ENCODE results near the gene CSGALNACT2. TPM values are rescaled to one million over a fixed set of nuclear protein-coding genes. Genes with fewer than 3 reads are reported as not detected.
A peak's percentile ranks its signal among the peaks of the same experiment; 100 is the strongest.
"Not testable (repeated sequence)": the region's sequence is repeated elsewhere in the genome, so short reads cannot be mapped to it uniquely, and the experiment has no call there.

CSGALNACT2 gene, protein sequence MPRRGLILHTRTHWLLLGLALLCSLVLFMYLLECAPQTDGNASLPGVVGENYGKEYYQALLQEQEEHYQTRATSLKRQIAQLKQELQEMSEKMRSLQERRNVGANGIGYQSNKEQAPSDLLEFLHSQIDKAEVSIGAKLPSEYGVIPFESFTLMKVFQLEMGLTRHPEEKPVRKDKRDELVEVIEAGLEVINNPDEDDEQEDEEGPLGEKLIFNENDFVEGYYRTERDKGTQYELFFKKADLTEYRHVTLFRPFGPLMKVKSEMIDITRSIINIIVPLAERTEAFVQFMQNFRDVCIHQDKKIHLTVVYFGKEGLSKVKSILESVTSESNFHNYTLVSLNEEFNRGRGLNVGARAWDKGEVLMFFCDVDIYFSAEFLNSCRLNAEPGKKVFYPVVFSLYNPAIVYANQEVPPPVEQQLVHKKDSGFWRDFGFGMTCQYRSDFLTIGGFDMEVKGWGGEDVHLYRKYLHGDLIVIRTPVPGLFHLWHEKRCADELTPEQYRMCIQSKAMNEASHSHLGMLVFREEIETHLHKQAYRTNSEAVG
- total RNA-seq (2014; rRNA removed; shearing (Covaris generic); ENCODE audit: low replicate concordance) = 8.3 and 9.2 TPM in 2 replicates

- peak within 1 kb of the TSS; percentile 96 for H3K4me3 ChIP-seq (ENCODE audit: low read length)
- peak within 1 kb of the TSS; percentile 95 for H3K9ac ChIP-seq (ENCODE audit: low read length)
- peak within 1 kb of the TSS; percentile 95 for H2AFZ ChIP-seq (ENCODE audit: low read length)
- no peaks in the 10 kb centered on the region for H3K36me3 ChIP-seq (ENCODE audit: insufficient read depth, low read length)
- H3K27me3 ChIP-seq (ENCODE audit: low read length) = no peaks in the 10 kb centered on the region
- H3K4me2 ChIP-seq (ENCODE audit: low read depth, low read length, poor library complexity, severe bottlenecking) = peak within 1 kb of the TSS; percentile 85
- no peaks in the 10 kb centered on the region for H3K9me3 ChIP-seq (ENCODE audit: low read length)
- H3K9me2 ChIP-seq (replicated peaks; ENCODE audit: insufficient read depth, low read length) = no peaks in the 10 kb centered on the region
- H3K4me1 ChIP-seq (ENCODE audit: low read length) = peaks cover 34% of the 10 kb centered on the region
- no peaks in the 10 kb centered on the region; the same call in 1 of the 2 replicates for H4K20me1 ChIP-seq (ENCODE audit: insufficient read depth, low read depth, low read length)
- H3K27ac ChIP-seq (ENCODE audit: low read length) = peak within 1 kb of the TSS; percentile 73
- DNase-seq = peak; percentile 94
- H3K79me2 ChIP-seq (ENCODE audit: low read length) = peaks cover 43% of the 10 kb centered on the region
Observed at GRCh38 chr10:43138021-43138756, at the start of gene CSGALNACT2. Gene CSGALNACT2, plus strand, starts transcription at chr10:43138445. Its CDS starts 16,705 bp downstream, at chr10:43155150.

DNA sequence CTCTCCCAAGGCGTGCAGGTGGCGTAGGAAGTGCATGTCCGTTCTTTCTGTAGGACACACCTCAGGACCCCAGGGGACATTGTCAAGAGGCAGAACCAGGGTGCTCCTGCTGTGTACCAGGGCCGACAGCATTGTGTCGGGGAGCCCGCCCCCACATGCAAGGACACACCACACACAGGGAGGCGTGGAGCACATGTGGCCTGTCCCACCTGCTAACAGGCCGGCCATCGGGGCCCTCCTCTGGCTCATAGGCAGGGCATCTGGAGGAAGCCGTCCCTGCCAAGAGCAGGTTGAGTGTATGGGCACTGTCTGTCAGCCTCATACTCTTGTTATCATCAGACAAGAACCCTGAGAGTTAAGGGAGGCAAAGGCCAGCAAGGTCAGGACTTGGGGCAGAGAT, 48.7 kb upstream of the CSGALNACT2 start:
- DNase-seq = no peak
- Histone ChIP-seq H3K4me1 (ENCODE audit: low read length) (no peaks in the 10 kb centered on the region), H2AFZ (ENCODE audit: low read length) (no peak overlapping the region), H3K9ac (ENCODE audit: low read length) (no peak overlapping the region), H3K79me2 (ENCODE audit: low read length) (no peaks in the 10 kb centered on the region), H3K4me2 (ENCODE audit: low read depth, low read length, poor library complexity, severe bottlenecking) (no peak overlapping the region), H3K27me3 (ENCODE audit: low read length) (no peaks in the 10 kb centered on the region), H3K9me3 (ENCODE audit: low read length) (no peaks in the 10 kb centered on the region), H3K27ac (ENCODE audit: low read length) (no peak overlapping the region), H3K4me3 (ENCODE audit: low read length) (no peak overlapping the region), H4K20me1 (ENCODE audit: insufficient read depth, low read depth, low read length) (no peaks in the 10 kb centered on the region), H3K9me2 (replicated peaks; ENCODE audit: insufficient read depth, low read length) (no peaks in the 10 kb centered on the region), H3K36me3 (ENCODE audit: insufficient read depth, low read length) (no peaks in the 10 kb centered on the region)

DNA sequence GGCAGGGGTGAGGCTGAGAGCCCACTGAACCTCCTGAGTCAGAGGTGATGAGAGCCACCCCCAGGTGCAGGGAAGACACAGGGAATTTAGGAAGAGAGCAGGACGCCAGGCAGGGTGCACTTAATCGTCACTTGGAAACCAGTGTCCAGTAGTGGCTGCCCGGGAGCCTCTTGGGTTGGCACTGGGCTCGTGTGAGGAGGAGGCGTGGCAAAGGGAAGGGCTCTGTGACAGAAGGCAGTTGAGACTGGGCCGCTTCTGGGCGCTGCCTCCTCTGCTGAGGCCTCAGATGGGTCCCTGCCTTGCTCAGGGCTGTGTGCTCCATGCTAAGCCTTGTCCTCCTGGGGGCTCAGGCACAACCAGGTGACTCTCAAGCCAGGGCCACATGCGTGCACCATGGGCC, 48.1 kb upstream of the CSGALNACT2 start:
- Histone ChIP-seq H3K4me3 (ENCODE audit: low read length) (no peak overlapping the region), H3K9ac (ENCODE audit: low read length) (no peak overlapping the region), H3K27me3 (ENCODE audit: low read length) (no peaks in the 10 kb centered on the region), H3K4me2 (ENCODE audit: low read depth, low read length, poor library complexity, severe bottlenecking) (no peak overlapping the region), H3K36me3 (ENCODE audit: insufficient read depth, low read length) (no peaks in the 10 kb centered on the region), H3K4me1 (ENCODE audit: low read length) (no peaks in the 10 kb centered on the region), H3K27ac (ENCODE audit: low read length) (no peak overlapping the region), H3K79me2 (ENCODE audit: low read length) (no peaks in the 10 kb centered on the region), H4K20me1 (ENCODE audit: insufficient read depth, low read depth, low read length) (no peaks in the 10 kb centered on the region), H2AFZ (ENCODE audit: low read length) (no peak overlapping the region), H3K9me2 (replicated peaks; ENCODE audit: insufficient read depth, low read length) (no peaks in the 10 kb centered on the region), H3K9me3 (ENCODE audit: low read length) (no peaks in the 10 kb centered on the region)
- DNase-seq = no peak

DNA sequence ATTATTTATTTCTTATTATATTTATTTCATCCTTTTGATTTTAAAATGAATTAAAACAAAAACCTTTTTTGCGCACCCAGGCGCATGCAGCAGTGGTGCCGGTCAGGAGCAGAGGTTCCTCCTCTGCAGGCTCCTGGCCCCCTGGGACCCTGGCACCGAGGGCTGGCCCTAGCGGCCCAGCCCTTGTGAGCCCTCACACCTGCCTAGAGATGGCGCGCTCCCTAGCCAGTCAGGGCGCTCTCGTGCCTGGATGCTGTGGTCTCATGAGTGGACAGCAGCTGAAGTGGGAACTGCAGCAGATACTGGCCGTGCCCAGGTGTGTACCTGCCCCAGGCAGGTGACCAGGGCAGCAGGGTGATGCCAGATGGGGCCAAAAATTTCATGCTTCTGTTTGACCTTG, 47.6 kb upstream of the CSGALNACT2 start:
- H2AFZ ChIP-seq (ENCODE audit: low read length) = no peak overlapping the region
- H3K79me2 ChIP-seq (ENCODE audit: low read length) = no peaks in the 10 kb centered on the region
- H3K27ac ChIP-seq (ENCODE audit: low read length) = no peak overlapping the region
- H4K20me1 ChIP-seq (ENCODE audit: insufficient read depth, low read depth, low read length) = no peaks in the 10 kb centered on the region
- no peak overlapping the region for H3K4me2 ChIP-seq (ENCODE audit: low read depth, low read length, poor library complexity, severe bottlenecking)
- no peaks in the 10 kb centered on the region for H3K27me3 ChIP-seq (ENCODE audit: low read length)
- DNase-seq = no peak
- H3K9me2 ChIP-seq (replicated peaks; ENCODE audit: insufficient read depth, low read length) = no peaks in the 10 kb centered on the region
- no peaks in the 10 kb centered on the region for H3K4me1 ChIP-seq (ENCODE audit: low read length)
- no peak overlapping the region for H3K9ac ChIP-seq (ENCODE audit: low read length)
- no peaks in the 10 kb centered on the region for H3K9me3 ChIP-seq (ENCODE audit: low read length)
- H3K36me3 ChIP-seq (ENCODE audit: insufficient read depth, low read length) = no peaks in the 10 kb centered on the region
- H3K4me3 ChIP-seq (ENCODE audit: low read length) = no peak overlapping the region

DNA sequence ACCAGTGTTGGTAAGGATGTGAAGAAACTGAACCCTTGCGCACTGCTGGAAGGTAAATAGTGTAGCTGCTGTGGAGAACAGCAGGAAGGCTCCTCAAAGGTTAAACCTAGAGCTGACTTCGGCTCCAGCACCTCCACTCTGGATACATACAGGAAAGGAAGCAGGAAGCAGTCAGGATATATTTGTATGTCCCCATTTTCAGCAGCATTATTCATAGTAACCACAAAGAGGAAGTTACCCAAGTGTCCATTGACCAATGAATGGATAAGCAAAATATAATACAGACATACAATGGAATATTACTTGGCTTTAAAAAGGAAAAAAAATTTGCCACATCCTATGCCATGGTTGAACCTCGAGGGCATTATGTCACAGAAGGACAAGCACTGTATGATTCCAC, 46.4 kb upstream of the CSGALNACT2 start:
- no peaks in the 10 kb centered on the region for H3K9me3 ChIP-seq (ENCODE audit: low read length)
- H3K4me1 ChIP-seq (ENCODE audit: low read length) = peaks cover 9% of the 10 kb centered on the region
- no peaks in the 10 kb centered on the region for H3K9me2 ChIP-seq (replicated peaks; ENCODE audit: insufficient read depth, low read length)
- H3K79me2 ChIP-seq (ENCODE audit: low read length) = no peaks in the 10 kb centered on the region
- no peak overlapping the region for H3K9ac ChIP-seq (ENCODE audit: low read length)
- no peak overlapping the region for H3K4me3 ChIP-seq (ENCODE audit: low read length)
- H3K4me2 ChIP-seq (ENCODE audit: low read depth, low read length, poor library complexity, severe bottlenecking) = no peak overlapping the region
- no peaks in the 10 kb centered on the region for H4K20me1 ChIP-seq (ENCODE audit: insufficient read depth, low read depth, low read length)
- H3K36me3 ChIP-seq (ENCODE audit: insufficient read depth, low read length) = no peaks in the 10 kb centered on the region
- DNase-seq = no peak
- no peaks in the 10 kb centered on the region for H3K27me3 ChIP-seq (ENCODE audit: low read length)
- H3K27ac ChIP-seq (ENCODE audit: low read length) = no peak overlapping the region
- no peak overlapping the region for H2AFZ ChIP-seq (ENCODE audit: low read length)

- Histone ChIP-seq H3K9me2 (replicated peaks; ENCODE audit: insufficient read depth, low read length) (no peaks in the 10 kb centered on the region), H4K20me1 (ENCODE audit: insufficient read depth, low read depth, low read length) (no peaks in the 10 kb centered on the region), H3K4me1 (ENCODE audit: low read length) (peaks cover 9% of the 10 kb centered on the region), H3K27me3 (ENCODE audit: low read length) (no peaks in the 10 kb centered on the region), H3K4me3 (ENCODE audit: low read length) (no peak overlapping the region), H3K9me3 (ENCODE audit: low read length) (no peaks in the 10 kb centered on the region), H3K27ac (ENCODE audit: low read length) (no peak overlapping the region), H3K4me2 (ENCODE audit: low read depth, low read length, poor library complexity, severe bottlenecking) (no peak overlapping the region), H2AFZ (ENCODE audit: low read length) (no peak overlapping the region), H3K79me2 (ENCODE audit: low read length) (no peaks in the 10 kb centered on the region), H3K36me3 (ENCODE audit: insufficient read depth, low read length) (no peaks in the 10 kb centered on the region), H3K9ac (ENCODE audit: low read length) (no peak overlapping the region)
- no peak for DNase-seq
Observed at GRCh38 chr10:43093423-43094076, 44.7 kb upstream of the CSGALNACT2 start.

- no peak for DNase-seq
- no peak overlapping the region for H3K4me2 ChIP-seq (ENCODE audit: low read depth, low read length, poor library complexity, severe bottlenecking)
- no peak overlapping the region for H3K27ac ChIP-seq (ENCODE audit: low read length)
- H3K9ac ChIP-seq (ENCODE audit: low read length) = no peak overlapping the region
- H3K4me3 ChIP-seq (ENCODE audit: low read length) = no peak overlapping the region
- no peak overlapping the region for H2AFZ ChIP-seq (ENCODE audit: low read length)
- no peaks in the 10 kb centered on the region for H4K20me1 ChIP-seq (ENCODE audit: insufficient read depth, low read depth, low read length)
- no peaks in the 10 kb centered on the region for H3K27me3 ChIP-seq (ENCODE audit: low read length)
- H3K4me1 ChIP-seq (ENCODE audit: low read length) = peaks cover 9% of the 10 kb centered on the region
- H3K9me2 ChIP-seq (replicated peaks; ENCODE audit: insufficient read depth, low read length) = no peaks in the 10 kb centered on the region
- H3K9me3 ChIP-seq (ENCODE audit: low read length) = no peaks in the 10 kb centered on the region
- no peaks in the 10 kb centered on the region for H3K79me2 ChIP-seq (ENCODE audit: low read length)
- H3K36me3 ChIP-seq (ENCODE audit: insufficient read depth, low read length) = no peaks in the 10 kb centered on the region
Observed at GRCh38 chr10:43094085-43094484, 44.2 kb upstream of the CSGALNACT2 start.

GRCh38 chr10:43099339-43099738, 38.9 kb upstream of the CSGALNACT2 start:
- not testable (repeated sequence) for DNase-seq; H3K27ac ChIP-seq (ENCODE audit: low read length); H3K9me3 ChIP-seq (ENCODE audit: low read length); H3K36me3 ChIP-seq (ENCODE audit: insufficient read depth, low read length); H3K9ac ChIP-seq (ENCODE audit: low read length); H3K9me2 ChIP-seq (replicated peaks; ENCODE audit: insufficient read depth, low read length); H3K27me3 ChIP-seq (ENCODE audit: low read length); H2AFZ ChIP-seq (ENCODE audit: low read length); H3K79me2 ChIP-seq (ENCODE audit: low read length); H3K4me2 ChIP-seq (ENCODE audit: low read depth, low read length, poor library complexity, severe bottlenecking); H3K4me3 ChIP-seq (ENCODE audit: low read length); H3K4me1 ChIP-seq (ENCODE audit: low read length); H4K20me1 ChIP-seq (ENCODE audit: insufficient read depth, low read depth, low read length)

All from Karpas-422 (cell line).